Measurements from ENCODE around the gene CYP3A7.
"Not testable (repeated sequence)": the region's sequence is repeated elsewhere in the genome, so short reads cannot be mapped to it uniquely, and the experiment has no call there.

Gene CYP3A7

DNA sequence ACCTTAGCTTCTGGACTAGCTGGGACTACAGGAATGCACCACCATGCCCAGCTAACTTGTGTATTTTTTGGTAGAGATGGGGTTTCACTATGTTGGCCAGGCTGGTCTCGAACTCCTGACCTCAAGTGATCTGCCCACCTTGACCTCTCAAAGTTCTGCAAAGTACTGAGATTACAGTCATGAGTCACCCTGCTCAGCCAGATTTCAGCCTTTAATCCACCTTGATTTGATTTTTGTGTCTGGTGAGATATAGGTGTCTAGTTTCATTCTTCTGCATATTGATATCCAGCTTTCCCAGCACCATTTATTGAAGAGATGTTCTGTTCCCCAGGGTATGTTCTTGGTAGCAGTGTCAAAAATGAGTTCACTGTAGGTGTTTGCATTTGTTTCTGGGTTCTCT, 20.1 kb upstream of the CYP3A7 start:
- Mint-ChIP-seq H3K9me3 (no peaks in the 10 kb centered on the region), H3K4me3 (no peak overlapping the region), H3K27ac (no peak overlapping the region), H3K36me3 (ENCODE audit: low read depth) (no peaks in the 10 kb centered on the region), H3K4me1 (peaks cover 2% of the 10 kb centered on the region), H3K27me3 (peaks cover 8% of the 10 kb centered on the region)
- DNase-seq (no peak), ATAC-seq (no peak)

DNA sequence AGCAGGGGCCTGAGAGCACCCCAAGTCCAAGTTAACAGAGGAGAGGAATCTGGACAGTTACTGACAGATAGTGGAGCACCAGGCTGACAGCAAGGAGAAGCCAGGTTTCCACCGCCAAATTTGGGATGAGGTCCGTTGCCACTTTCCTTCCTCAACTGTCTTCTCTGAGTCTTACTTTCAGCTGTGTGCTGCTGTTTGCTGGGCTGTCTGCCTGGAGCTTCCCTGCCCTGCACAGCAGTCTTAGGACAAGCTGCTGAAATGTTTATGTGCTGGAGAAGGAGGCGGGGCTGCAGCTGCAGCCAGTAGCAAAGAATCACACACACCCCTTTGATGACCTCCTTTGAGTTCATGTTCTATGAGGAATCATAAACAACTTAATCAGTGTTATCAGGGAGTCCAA, 17.4 kb upstream of the CYP3A7 start:
- DNase-seq (no peak), ATAC-seq (no peak)
- Mint-ChIP-seq H3K4me3 (no peak overlapping the region), H3K27me3 (peaks cover 8% of the 10 kb centered on the region), H3K27ac (no peak overlapping the region), H3K9me3 (no peaks in the 10 kb centered on the region), H3K36me3 (ENCODE audit: low read depth) (no peaks in the 10 kb centered on the region), H3K4me1 (peaks cover 4% of the 10 kb centered on the region)

DNA sequence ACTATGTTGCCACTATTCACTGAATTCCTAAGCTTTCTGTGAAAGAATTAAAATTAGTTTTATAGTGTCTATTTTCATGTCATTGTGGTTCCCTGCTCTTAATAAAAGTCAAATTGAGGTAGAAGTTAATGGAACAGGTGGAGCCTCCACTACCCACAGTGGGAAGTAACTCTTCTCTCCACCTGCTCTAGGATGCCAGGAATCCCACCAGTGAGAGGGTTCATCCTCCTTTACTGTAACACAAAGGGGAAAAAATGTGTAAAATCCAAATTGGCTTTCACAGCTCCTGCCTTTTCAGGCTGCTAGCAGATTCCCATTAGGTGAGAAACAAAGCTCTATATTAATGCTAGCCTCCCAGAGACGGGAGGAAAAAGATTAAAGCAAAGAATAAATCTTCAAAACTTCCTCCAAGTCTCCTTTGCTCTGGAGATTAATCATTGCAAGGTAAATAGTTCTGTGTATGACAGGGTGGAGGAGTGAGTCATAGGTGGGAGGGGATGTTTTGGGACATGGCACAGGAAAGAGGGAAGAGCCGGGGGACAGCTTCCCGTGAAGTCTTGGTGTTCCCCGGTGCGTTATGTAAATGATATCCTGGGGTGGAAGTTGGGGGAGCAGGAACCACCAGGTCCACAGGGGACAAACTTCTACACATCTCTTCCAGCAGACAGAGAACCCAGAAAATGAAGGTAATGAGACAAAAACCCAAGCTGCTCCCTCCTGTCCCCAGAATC, 16.5 kb upstream of the CYP3A7 start:
- H3K9me3 Mint-ChIP-seq; ATAC-seq; H3K4me1 Mint-ChIP-seq; DNase-seq; H3K27me3 Mint-ChIP-seq; H3K36me3 Mint-ChIP-seq (ENCODE audit: low read depth); H3K27ac Mint-ChIP-seq; H3K4me3 Mint-ChIP-seq: not testable (repeated sequence)

DNA sequence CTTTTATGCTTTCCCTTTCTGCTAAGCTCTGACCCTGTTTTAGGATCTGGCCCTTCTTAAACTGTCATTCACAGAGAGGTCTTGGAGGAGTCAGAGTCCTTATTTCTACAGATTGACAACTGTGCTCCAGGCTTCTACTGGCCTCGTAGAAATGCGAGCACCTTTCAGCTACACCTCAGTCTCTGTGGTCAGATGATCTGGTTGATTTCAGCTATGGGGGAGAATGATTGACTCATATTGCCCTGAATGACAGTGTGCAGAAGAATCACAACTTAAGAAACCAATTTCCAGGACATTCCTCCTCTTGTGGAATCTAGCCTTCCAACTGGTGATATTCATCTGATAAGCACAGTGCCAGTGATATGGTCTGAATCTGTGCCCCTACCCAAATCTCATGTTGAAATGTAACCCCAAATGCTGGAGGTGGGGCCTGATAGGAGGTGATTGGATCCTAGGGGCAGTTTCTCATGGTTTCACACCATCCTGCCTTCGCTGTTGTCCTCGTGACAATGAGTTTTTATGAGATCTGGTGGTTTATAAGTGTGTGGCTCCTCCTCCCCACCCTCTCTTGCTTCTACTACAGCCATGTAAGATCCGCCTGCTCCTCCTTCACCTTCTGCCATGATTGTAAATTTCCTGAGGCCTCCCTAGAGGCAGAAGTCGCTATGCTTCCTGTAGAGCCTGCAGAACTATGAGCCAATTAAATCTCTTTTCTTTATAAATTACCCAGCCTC, 14.0 kb upstream of the CYP3A7 start:
- Mint-ChIP-seq H3K4me3 (no peak overlapping the region), H3K27me3 (peaks cover 10% of the 10 kb centered on the region), H3K36me3 (ENCODE audit: low read depth) (peaks cover 2% of the 10 kb centered on the region), H3K9me3 (peaks cover 4% of the 10 kb centered on the region), H3K4me1 (peaks cover 4% of the 10 kb centered on the region), H3K27ac (no peak overlapping the region)
- DNase-seq (no peak), ATAC-seq (peak; percentile 79)

DNA sequence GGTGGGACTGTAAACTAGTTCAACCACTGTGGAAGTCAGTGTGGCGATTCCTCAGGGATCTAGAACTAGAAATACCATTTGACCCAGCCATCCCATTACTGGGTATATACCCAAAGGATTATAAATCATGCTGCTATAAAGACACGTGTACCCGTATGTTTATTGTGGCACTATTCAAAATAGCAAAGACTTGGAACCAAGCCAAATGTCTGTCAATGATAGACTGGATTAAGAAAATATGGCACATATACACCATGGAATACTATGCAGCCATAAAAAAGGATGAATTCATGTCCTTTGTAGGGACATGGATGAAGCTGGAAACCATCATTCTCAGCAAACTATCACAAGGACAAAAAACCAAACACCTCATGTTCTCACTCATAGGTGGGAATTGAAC, 11.9 kb upstream of the CYP3A7 start:
- not testable (repeated sequence) for ATAC-seq; DNase-seq; H3K36me3 Mint-ChIP-seq (ENCODE audit: low read depth); H3K9me3 Mint-ChIP-seq; H3K4me1 Mint-ChIP-seq; H3K27ac Mint-ChIP-seq; H3K4me3 Mint-ChIP-seq
- peaks cover 10% of the 10 kb centered on the region for H3K27me3 Mint-ChIP-seq

DNA sequence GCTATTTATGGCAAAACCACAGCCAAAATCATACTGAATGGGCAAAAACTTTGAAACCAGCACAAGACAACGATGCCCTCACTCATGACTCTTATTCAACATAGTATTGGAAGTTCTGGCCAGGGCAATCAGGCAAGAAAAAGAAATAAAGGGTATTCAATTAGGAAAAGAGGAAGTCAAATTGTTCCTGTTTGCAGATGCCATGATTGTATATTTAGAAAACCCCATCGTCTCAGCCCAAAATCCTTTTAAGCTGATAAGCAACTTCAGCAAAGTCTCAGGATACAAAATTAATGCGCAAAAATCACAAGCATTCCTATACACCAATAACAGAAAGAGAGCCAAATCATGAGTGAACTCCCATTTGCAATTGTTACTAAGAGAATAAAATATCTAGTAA, 10.4 kb upstream of the CYP3A7 start:
- H3K27ac Mint-ChIP-seq; H3K4me1 Mint-ChIP-seq; H3K9me3 Mint-ChIP-seq; H3K4me3 Mint-ChIP-seq; ATAC-seq; H3K36me3 Mint-ChIP-seq (ENCODE audit: low read depth); H3K27me3 Mint-ChIP-seq; DNase-seq: not testable (repeated sequence)

DNA sequence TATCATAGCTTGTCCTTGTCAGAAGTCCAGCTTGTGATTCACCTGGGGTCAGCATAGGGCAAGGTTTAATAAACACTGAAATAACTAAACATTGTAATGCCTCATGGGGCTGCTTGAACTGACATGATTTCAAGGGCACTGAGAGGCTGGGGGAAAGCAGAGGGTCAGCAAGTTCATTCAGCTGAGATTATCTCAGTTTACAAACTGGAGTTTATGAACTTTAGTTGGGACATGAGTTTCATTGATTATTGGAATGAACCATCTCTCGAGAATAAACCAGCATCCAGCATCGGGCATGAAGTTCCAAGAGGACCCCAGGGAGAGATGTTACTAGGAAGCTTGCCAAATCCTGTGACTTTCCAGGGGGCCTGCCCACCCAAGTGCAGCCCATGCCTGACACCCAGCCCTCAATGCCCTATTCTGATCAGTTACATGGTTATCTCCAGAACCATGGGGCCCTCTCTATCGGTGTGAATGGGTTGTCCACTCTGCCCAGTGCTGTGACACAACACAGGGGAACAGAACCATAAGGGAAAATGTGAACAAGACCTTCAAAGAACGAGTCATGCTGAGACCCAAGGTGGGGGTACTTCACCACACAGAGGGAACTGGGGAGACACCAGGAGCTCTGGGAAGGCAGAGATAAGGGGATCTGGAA, 7.9 kb upstream of the CYP3A7 start:
- Mint-ChIP-seq H3K27me3 (peaks cover 8% of the 10 kb centered on the region), H3K4me3 (no peak overlapping the region), H3K27ac (no peak overlapping the region), H3K36me3 (ENCODE audit: low read depth) (peaks cover 5% of the 10 kb centered on the region), H3K4me1 (peaks cover 9% of the 10 kb centered on the region), H3K9me3 (peaks cover 4% of the 10 kb centered on the region)
- ATAC-seq (no peak), DNase-seq (no peak)

DNA sequence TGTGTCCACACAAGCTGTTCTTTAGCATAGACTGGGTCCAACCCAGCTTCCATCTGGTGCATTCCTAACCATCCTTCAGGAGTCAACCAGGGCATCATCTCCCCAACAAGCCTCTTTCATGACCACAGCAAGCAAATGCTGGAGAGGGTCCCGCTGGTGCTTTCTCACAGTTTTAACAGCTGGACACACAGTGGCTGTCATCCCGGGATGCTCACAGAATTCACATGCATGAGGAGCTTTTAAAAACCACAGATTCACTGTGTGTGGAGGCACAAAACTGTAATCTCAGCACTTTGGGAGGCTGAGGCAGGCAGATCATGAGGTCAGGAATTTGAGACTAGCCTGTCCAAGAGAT, 6.4 kb upstream of the CYP3A7 start:
- ATAC-seq: no peak
- Mint-ChIP-seq H3K27ac (no peak overlapping the region), H3K27me3 (peaks cover 8% of the 10 kb centered on the region), H3K4me3 (no peak overlapping the region), H3K9me3 (peaks cover 4% of the 10 kb centered on the region), H3K4me1 (peaks cover 9% of the 10 kb centered on the region), H3K36me3 (ENCODE audit: low read depth) (peaks cover 9% of the 10 kb centered on the region)
- DNase-seq: no peak

DNA sequence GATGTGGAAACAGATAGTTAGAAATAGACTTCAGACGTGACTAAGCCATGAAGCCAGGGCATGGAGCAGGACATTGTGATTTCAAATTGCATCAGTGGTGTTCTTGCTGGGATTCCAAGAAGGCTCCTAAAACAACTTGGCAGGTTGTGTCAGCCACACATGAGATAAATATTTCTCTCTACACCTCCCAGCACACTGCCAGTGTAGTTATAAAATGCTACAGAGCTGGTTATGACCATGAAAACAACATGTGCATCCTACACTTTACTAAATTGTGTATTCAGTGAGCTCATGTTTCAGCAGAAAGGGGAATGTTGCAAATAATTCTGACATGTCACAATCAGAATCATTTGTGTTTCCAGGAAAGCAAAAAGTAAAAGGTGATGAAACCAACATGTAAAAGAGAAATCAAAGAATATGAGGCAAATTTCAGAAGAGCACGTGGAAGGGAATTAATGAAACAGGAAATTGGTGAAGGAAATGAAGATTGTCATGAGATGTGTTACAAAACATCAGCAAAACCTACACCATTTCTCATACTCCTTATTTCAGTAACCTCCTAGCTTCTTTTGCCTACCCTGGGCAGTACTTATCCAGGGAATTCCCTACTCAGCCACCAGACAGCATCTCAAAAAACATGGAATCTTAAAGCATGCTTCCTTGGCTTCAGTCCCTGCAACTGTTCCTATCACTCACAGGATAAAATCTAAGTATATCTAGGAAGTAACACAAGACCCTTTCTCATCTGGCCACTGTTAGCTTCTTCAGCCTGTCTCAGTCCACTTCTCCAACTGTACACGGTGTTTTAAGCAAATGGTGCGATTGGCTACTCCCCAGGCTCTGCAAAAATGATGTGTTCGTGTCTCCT, 5.8 kb upstream of the CYP3A7 start:
- DNase-seq (no peak), ATAC-seq (no peak)
- no peak overlapping the region for H3K27ac Mint-ChIP-seq
- H3K4me1 Mint-ChIP-seq: peaks cover 9% of the 10 kb centered on the region
- H3K36me3 Mint-ChIP-seq (ENCODE audit: low read depth): peaks cover 9% of the 10 kb centered on the region
- peaks cover 6% of the 10 kb centered on the region for H3K27me3 Mint-ChIP-seq
- H3K9me3 Mint-ChIP-seq: peaks cover under 1% of the 10 kb centered on the region
- H3K4me3 Mint-ChIP-seq: no peak overlapping the region

DNA sequence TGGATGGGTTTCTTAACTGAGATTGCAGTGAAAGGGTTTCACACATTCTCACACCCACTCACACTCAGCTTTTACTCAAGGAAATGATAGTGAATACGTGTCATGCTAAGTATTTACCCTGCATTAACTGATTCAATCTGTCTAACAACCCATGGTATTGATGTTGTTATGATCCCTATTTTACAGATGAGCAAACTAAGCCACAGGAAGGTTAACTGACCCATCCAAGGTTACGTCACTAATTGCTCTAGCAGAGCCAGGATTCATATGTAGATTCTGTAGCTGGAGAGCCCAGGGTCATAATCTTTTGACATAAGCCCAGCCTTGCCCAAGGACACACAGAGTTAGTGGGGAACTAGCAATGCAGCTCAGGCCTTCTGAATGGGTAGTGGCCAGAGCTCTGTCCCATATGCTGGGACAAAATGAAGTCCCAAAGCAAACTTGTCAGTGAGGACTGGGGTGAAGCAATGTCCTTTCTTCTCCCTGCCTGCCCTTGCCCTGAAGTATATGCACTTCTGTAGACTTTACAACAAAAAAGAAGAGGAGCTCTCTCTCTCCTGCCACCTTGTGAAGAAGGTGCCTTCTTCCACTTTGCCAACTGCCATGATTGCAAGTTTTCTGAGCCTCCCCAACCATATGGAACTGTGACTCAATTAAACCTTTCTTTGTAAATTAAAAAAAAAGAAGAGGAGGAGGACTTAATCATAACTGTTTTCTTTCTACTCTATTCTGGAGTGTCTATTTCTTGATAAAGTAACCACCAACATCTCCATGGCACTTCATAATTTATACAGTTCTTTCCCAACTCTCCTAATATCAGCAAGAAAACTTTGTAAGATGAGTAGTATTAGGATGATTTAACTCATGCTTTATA, 4.9 kb upstream of the CYP3A7 start:
- ATAC-seq (no peak), DNase-seq (no peak)
- H3K27me3 Mint-ChIP-seq: peaks cover 6% of the 10 kb centered on the region
- H3K36me3 Mint-ChIP-seq (ENCODE audit: low read depth): peaks cover 9% of the 10 kb centered on the region
- no peak overlapping the region for H3K4me3 Mint-ChIP-seq
- peaks cover 9% of the 10 kb centered on the region for H3K4me1 Mint-ChIP-seq
- no peaks in the 10 kb centered on the region for H3K9me3 Mint-ChIP-seq
- H3K27ac Mint-ChIP-seq: peak overlapping the region; percentile 28

DNA sequence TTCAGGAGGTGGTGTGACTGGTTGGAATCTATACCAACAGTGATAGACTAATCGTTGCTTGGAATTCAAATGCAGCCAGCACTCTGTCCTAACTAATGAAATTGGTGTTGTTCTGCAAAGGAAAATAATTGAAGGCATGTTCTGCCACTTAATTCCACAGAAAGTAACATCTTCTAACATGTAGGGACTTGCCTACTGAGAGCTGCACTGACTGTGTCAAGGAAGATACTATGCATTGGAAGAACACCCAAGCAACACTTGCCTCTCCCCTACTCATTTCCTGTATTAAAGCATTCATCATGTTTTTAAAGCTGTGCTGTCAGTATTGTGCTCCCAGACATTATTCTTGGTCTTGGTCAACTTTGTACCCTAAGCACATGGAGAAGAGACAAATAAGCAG, 2.7 kb upstream of the CYP3A7 start:
- Mint-ChIP-seq H3K9me3 (no peaks in the 10 kb centered on the region), H3K27me3 (no peaks in the 10 kb centered on the region), H3K27ac (no peak overlapping the region), H3K36me3 (ENCODE audit: low read depth) (peaks cover 7% of the 10 kb centered on the region), H3K4me1 (peaks cover 9% of the 10 kb centered on the region), H3K4me3 (no peak overlapping the region)
- no peak for ATAC-seq
- DNase-seq: no peak

DNA sequence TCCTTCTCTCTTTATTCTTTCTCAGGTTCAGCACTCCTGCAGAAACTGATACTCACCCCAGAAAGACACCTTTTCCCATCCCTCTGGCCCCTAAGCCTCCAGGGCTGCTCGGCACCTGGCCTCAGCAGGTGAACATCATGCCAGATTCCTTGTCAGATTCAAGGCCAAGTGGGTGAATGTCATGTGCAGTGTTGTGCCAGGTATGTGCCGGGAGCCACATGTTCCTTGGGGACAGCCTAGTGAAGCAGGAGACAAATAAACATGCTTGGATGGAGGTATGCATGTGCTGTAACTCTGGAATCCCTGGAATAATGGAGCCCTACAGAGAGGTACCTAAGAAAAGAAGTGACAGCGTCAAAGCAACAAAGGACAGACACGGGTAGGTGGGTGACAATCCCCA, 1.7 kb upstream of the CYP3A7 start:
- H3K4me1 Mint-ChIP-seq: peaks cover 15% of the 10 kb centered on the region
- H3K27ac Mint-ChIP-seq; H3K36me3 Mint-ChIP-seq (ENCODE audit: low read depth); H3K9me3 Mint-ChIP-seq; H3K27me3 Mint-ChIP-seq; ATAC-seq; DNase-seq; H3K4me3 Mint-ChIP-seq: not testable (repeated sequence)

DNA sequence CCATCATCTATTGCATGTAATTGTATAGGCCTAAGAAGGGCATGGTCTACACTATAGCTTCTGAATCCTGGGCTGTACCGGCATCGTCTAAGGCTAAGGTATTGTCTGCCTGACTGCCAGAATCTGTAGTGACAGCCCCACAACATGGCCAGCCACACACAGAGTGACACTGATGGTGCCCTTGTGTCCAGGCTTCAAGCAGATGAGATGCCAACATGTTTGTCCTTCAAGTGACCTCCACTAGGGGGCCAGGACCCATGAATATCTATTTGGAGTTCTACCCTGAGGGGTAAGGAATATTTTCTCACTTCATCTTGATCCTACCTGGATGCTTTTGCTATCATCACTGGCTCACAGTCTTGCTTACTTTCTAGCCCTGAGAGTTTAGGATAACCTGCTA, 1.5 kb downstream of the CYP3A7 start:
- no peaks in the 10 kb centered on the region for H3K9me3 Mint-ChIP-seq
- no peaks in the 10 kb centered on the region for H3K27me3 Mint-ChIP-seq
- DNase-seq (peak; percentile 11), ATAC-seq (no peak)
- H3K36me3 Mint-ChIP-seq (ENCODE audit: low read depth): peaks cover 4% of the 10 kb centered on the region
- H3K4me1 Mint-ChIP-seq: peaks cover 15% of the 10 kb centered on the region
- no peak overlapping the region for H3K4me3 Mint-ChIP-seq
- H3K27ac Mint-ChIP-seq: no peak overlapping the region

DNA sequence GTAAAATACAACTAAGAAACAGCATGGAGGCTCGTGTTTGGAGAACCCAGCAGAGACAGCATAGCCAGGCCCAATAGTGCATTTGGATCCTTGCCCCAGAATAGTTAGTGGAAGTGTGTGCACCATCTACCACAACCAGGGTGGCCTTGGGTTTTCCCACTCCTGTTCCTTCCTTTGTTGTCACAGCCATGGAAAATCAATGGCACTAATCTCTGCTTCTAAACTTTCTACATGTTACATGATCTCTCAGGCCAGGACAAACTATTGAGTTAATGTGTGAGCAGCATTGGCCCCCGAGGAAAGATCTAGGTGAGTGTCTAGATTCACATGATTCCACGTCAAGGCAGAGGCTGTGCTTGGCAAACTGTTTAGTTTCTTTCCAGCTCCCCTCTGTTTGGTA, 2.0 kb downstream of the CYP3A7 start:
- H3K4me3 Mint-ChIP-seq: no peak overlapping the region
- H3K36me3 Mint-ChIP-seq (ENCODE audit: low read depth): peaks cover 4% of the 10 kb centered on the region
- ATAC-seq (no peak), DNase-seq (no peak)
- H3K9me3 Mint-ChIP-seq: no peaks in the 10 kb centered on the region
- H3K27me3 Mint-ChIP-seq: no peaks in the 10 kb centered on the region
- H3K4me1 Mint-ChIP-seq: peaks cover 15% of the 10 kb centered on the region
- H3K27ac Mint-ChIP-seq: no peak overlapping the region
